WERI-Rb-1 (cell line): Measurements from ENCODE around the gene SPEN.
"Not testable (repeated sequence)": the region's sequence is repeated elsewhere in the genome, so short reads cannot be mapped to it uniquely, and the experiment has no call there.

Experiments used
- DNase-seq: peaks from one replicate; pipeline ENCODE4 v3.0.0-alpha.2; 2020
- H3K27ac ChIP-seq: fragments of 250-450 bp; sonication (Bioruptor Pico); 2 replicates; pipeline ENCODE4 v1.5.1; 2020; ENCODE audit warnings: mild to moderate bottlenecking, moderate library complexity
- H3K27me3 ChIP-seq: fragments of 250-450 bp; sonication (Bioruptor Pico); 2 replicates; pipeline ENCODE4 v1.5.1; 2021; ENCODE audit warnings: mild to moderate bottlenecking, low read depth, moderate library complexity; ENCODE audit not compliant: insufficient read depth, severe bottlenecking
- H3K36me3 ChIP-seq: fragments of 250-450 bp; sonication (Bioruptor Pico); 2 replicates; pipeline ENCODE4 v1.5.1; 2020; ENCODE audit warnings: mild to moderate bottlenecking, moderate library complexity
- H3K4me3 ChIP-seq: 2 replicates; pipeline ENCODE4 v1.5.1; 2011; ENCODE audit warnings: low read depth, mild to moderate bottlenecking, control low read depth, low read length
- H3K9me3 ChIP-seq: fragments of 250-450 bp; sonication (Bioruptor Pico); 2 replicates; pipeline ENCODE4 v1.5.1; 2021; ENCODE audit warnings: mild to moderate bottlenecking, moderate library complexity; ENCODE audit not compliant: severe bottlenecking
- CTCF ChIP-seq: IDR thresholded peaks from 2 replicates; pipeline ENCODE4 v1.5.1; 2011; ENCODE audit warnings: low read depth, mild to moderate bottlenecking, control low read depth, inconsistent platforms, low read length

SPEN gene

GRCh38 chr1:15915991-15916390, 68.5 kb downstream of the SPEN start:
- no peak for TF ChIP-seq CTCF
- H3K27ac ChIP-seq: no peak overlapping the region
- H3K36me3 ChIP-seq: peaks cover 84% of the 10 kb centered on the region
- DNase-seq: no peak
- H3K27me3 ChIP-seq: no peaks in the 10 kb centered on the region
- no peaks in the 10 kb centered on the region for H3K9me3 ChIP-seq
- no peak overlapping the region for H3K4me3 ChIP-seq

GRCh38 chr1:15916417-15916816, 68.9 kb downstream of the SPEN start:
- Histone ChIP-seq H3K27ac (no peak overlapping the region), H3K36me3 (peaks cover 84% of the 10 kb centered on the region)

DNA sequence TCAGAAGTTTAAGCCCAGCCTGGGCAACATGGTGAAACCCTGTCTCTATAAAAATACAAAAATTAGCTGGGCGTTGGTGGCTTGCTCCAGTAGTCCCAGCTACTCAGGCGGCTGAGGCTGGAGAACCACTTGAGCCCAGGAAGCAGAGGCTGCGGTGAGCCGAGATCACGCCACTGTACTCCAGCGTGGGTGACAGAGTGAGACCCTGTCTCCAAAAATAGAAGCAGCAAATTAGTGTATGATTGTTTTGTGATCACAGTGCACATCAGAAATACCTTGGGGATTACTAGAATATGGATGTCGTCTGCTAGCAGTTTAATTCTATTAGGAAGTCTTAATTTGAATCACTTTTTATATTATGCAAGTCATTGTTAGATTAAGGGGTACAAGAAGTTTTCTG, 69.4 kb downstream of the SPEN start:
- no peak overlapping the region for H3K27ac ChIP-seq
- peaks cover 84% of the 10 kb centered on the region for H3K36me3 ChIP-seq
- TF ChIP-seq CTCF: no peak
- H3K4me3 ChIP-seq: no peak overlapping the region
- DNase-seq: no peak
- H3K9me3 ChIP-seq: no peaks in the 10 kb centered on the region
- H3K27me3 ChIP-seq: no peaks in the 10 kb centered on the region

More at GRCh38 chr1:15916417-15916816, 68.9 kb downstream of the SPEN start:
- no peak for DNase-seq
- H3K27me3 ChIP-seq: no peaks in the 10 kb centered on the region
- H3K9me3 ChIP-seq: no peaks in the 10 kb centered on the region
- TF ChIP-seq CTCF: no peak
- H3K4me3 ChIP-seq: no peak overlapping the region

GRCh38 chr1:15918962-15919715, 71.6 kb downstream of the SPEN start:
- no peak for DNase-seq
- no peaks in the 10 kb centered on the region for H3K9me3 ChIP-seq

GRCh38 chr1:15923241-15923640, 75.7 kb downstream of the SPEN start:
- Histone ChIP-seq H3K27me3 (no peaks in the 10 kb centered on the region), H3K9me3 (no peaks in the 10 kb centered on the region), H3K36me3 (peaks cover 90% of the 10 kb centered on the region), H3K27ac (no peak overlapping the region), H3K4me3 (no peak overlapping the region)
- no peak for DNase-seq
- TF ChIP-seq CTCF: no peak

More at GRCh38 chr1:15918962-15919715, 71.6 kb downstream of the SPEN start:
- H3K27ac ChIP-seq: no peak overlapping the region
- H3K4me3 ChIP-seq: no peak overlapping the region
- TF ChIP-seq CTCF: no peak
- H3K36me3 ChIP-seq: peaks cover 93% of the 10 kb centered on the region
- no peaks in the 10 kb centered on the region for H3K27me3 ChIP-seq

GRCh38 chr1:15926448-15926847, 78.9 kb downstream of the SPEN start:
- H3K9me3 ChIP-seq, H3K27me3 ChIP-seq, DNase-seq, H3K4me3 ChIP-seq, H3K27ac ChIP-seq: not testable (repeated sequence)
- H3K36me3 ChIP-seq: peaks cover 92% of the 10 kb centered on the region
